Upper lobe of left lung (tissue), 4 donors: Measurements from ENCODE around the gene FRK.

Experiments
- EP300 ChIP-seq, 4 donors: sonication (generic); formaldehyde crosslinking; IDR thresholded peaks; one replicate each; pipeline ENCODE4 v1.5.1; 2017; ENCODE audit warnings: antibody characterized with exemption in 4 of 4, control low read depth in 2 of 4
- POLR2A ChIP-seq, 4 donors: fragments of 450-650 bp; IDR thresholded peaks; one replicate each; pipeline ENCODE4 v1.5.1; 2016 to 2017; ENCODE audit warnings: antibody characterized with exemption in 4 of 4, mild to moderate bottlenecking in 2 of 4
- POLR2AphosphoS5 ChIP-seq, 2 donors: sonication (generic); formaldehyde crosslinking; IDR thresholded peaks; one replicate each; pipeline ENCODE4 v1.5.1; 2017; ENCODE audit warnings: antibody characterized with exemption in 2 of 2
- TF ChIP-seq, protein P1 (sequence below), 6 experiments: fragments of 450-650 bp in 4 of 6; fragments of 200-600 bp in 2 of 6; sonication (generic) in 2 of 6; IDR thresholded peaks; one replicate each; pipeline ENCODE4 v1.5.1; 2016 to 2019; ENCODE audit warnings: antibody characterized with exemption in 6 of 6

DNA sequence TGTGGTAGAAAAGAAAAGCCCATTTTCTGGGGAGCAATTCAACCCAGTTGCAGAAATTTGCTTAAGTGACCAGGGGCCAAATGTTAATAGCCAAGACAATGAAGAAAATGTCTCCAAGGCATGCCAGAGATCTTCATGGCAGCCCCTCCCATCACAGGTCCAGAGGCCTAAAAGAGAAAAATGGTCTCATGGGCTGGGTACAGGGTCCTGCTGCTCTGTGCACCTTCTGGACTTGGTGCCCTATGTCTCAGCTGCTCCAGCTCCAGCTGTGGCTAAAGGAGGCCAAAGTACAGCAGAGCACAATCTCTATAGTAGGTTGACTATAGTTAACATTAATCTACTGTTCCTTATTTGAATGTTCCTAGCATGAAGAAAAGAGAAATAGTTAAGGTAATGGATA lies 44.7 kb downstream of the FRK start:
- TF ChIP-seq, protein P1, sequence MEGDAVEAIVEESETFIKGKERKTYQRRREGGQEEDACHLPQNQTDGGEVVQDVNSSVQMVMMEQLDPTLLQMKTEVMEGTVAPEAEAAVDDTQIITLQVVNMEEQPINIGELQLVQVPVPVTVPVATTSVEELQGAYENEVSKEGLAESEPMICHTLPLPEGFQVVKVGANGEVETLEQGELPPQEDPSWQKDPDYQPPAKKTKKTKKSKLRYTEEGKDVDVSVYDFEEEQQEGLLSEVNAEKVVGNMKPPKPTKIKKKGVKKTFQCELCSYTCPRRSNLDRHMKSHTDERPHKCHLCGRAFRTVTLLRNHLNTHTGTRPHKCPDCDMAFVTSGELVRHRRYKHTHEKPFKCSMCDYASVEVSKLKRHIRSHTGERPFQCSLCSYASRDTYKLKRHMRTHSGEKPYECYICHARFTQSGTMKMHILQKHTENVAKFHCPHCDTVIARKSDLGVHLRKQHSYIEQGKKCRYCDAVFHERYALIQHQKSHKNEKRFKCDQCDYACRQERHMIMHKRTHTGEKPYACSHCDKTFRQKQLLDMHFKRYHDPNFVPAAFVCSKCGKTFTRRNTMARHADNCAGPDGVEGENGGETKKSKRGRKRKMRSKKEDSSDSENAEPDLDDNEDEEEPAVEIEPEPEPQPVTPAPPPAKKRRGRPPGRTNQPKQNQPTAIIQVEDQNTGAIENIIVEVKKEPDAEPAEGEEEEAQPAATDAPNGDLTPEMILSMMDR (IDR thresholded peaks at IDR 0.05): no peak
- TF ChIP-seq POLR2A (IDR thresholded peaks at IDR 0.05) (no peak), EP300 (IDR thresholded peaks at IDR 0.05) (no peak), POLR2AphosphoS5 (IDR thresholded peaks at IDR 0.05) (no peak)
